Measurements from ENCODE around the gene KRTAP10-1. TPM values are rescaled to one million over a fixed set of nuclear protein-coding genes. Genes with fewer than 3 reads are reported as not detected.

Gene KRTAP10-1
- total RNA-seq, 4 donors from 2014 or later, result not detected

DNA sequence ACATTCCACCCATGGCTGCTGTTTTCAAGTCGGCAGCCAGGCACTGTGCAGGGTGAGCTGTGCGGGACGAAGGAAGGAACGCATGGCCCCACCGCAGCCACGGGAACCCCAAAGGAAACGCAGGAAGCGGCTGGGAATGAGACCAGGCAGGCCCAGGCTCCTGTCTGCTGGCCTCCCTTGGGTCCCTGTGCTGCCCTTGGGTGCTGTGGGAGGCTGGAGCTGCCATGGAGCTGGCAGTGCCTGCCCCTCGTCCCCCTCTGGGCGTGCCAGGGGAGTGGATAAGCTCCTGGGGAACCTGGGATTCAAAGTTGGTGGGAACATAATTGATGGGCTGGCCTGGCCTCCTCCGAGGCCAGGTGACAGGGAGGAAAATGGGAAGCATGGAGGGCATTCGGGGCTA is 28.3 kb upstream of the KRTAP10-1 start:
- Histone ChIP-seq H3K9me3 (no peaks in the 10 kb centered on the region), H3K27ac (no peak overlapping the region), H3K4me3 (no peak overlapping the region), H3K27me3 (no peaks in the 10 kb centered on the region), H3K4me1 (no peaks in the 10 kb centered on the region), H3K36me3 (no peaks in the 10 kb centered on the region)
- DNase-seq, result no peak
- intact Hi-C loops (cut with DNase I; ENCODE audit: low total_unique reads), result no loop called here
- TF ChIP-seq, protein P1, sequence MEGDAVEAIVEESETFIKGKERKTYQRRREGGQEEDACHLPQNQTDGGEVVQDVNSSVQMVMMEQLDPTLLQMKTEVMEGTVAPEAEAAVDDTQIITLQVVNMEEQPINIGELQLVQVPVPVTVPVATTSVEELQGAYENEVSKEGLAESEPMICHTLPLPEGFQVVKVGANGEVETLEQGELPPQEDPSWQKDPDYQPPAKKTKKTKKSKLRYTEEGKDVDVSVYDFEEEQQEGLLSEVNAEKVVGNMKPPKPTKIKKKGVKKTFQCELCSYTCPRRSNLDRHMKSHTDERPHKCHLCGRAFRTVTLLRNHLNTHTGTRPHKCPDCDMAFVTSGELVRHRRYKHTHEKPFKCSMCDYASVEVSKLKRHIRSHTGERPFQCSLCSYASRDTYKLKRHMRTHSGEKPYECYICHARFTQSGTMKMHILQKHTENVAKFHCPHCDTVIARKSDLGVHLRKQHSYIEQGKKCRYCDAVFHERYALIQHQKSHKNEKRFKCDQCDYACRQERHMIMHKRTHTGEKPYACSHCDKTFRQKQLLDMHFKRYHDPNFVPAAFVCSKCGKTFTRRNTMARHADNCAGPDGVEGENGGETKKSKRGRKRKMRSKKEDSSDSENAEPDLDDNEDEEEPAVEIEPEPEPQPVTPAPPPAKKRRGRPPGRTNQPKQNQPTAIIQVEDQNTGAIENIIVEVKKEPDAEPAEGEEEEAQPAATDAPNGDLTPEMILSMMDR (IDR thresholded peaks at IDR 0.05), result no peak
- no peak for TF ChIP-seq POLR2A (IDR thresholded peaks at IDR 0.05)

DNA sequence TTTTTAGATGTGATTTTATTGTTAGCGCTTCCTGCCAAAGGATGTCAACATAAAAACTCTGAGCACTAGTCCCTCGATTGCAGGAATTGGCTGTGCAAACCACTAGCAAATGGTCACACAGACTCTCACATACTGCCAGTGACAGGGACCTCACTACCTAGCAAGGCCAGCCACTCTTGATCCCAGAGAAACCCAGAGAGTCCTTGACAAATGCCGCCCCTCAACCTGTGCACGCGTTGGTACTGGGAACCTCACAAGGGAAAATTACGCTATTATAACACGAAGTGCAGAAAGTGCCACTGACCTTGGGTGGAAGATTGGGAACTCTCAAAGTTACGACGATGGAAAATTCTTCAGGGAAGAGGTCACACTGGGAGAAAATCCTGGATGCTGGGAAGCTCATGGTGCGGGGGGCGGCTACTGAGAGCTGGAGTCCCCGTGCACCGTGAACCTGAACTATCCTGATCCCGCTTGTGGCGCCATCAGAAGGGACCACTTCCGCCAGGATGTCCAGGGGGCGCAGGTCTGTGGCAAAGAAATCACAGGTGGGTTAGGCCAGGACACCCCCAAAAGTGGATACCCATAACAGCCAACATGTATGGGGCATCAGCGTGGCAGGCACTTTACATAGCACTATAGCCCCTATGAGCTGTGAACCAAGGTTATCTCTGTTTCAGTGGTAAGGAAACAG is 27.6 kb upstream of the KRTAP10-1 start:
- no peak overlapping the region for H3K4me3 ChIP-seq
- H3K4me1 ChIP-seq, result no peaks in the 10 kb centered on the region
- no peak for TF ChIP-seq POLR2A (IDR thresholded peaks at IDR 0.05)
- TF ChIP-seq, protein P1 (IDR thresholded peaks at IDR 0.05), result no peak
- H3K27me3 ChIP-seq, result no peaks in the 10 kb centered on the region
- peaks cover 0 to under 1% of the 10 kb centered on the region in 2 donors for H3K9me3 ChIP-seq
- intact Hi-C loops (cut with DNase I; ENCODE audit: low total_unique reads), result no loop called here
- H3K36me3 ChIP-seq, result no peaks in the 10 kb centered on the region
- H3K27ac ChIP-seq, result no peak overlapping the region
- DNase-seq, result no peak

DNA sequence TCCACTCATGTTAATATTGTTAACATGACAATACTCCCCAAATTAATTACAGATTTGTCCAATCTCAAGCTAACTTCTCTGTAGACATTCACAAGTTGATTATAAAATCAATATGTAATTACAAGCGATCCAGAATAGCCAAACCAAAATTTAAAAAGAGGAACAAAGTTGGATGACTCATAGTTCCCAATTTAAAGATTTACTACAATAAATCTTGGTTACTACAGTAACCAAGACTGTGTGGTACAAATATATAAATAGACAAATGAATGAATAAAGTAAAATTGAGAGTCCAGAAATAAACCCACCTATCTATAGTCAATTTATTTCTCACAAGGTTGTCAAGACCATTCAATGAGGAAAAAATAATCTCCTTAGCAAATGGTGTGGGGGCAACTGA is 26.4 kb upstream of the KRTAP10-1 start:
- Histone ChIP-seq H3K9me3 (peaks cover 0 to 3% of the 10 kb centered on the region in 2 donors), H3K36me3 (no peaks in the 10 kb centered on the region), H3K4me1 (no peaks in the 10 kb centered on the region), H3K27me3 (no peaks in the 10 kb centered on the region), H3K27ac (no peak overlapping the region), H3K4me3 (no peak overlapping the region)
- intact Hi-C loops (cut with DNase I; ENCODE audit: low total_unique reads), result no loop called here
- TF ChIP-seq, protein P1 (IDR thresholded peaks at IDR 0.05), result no peak
- TF ChIP-seq POLR2A (IDR thresholded peaks at IDR 0.05), result no peak
- no peak for DNase-seq

DNA sequence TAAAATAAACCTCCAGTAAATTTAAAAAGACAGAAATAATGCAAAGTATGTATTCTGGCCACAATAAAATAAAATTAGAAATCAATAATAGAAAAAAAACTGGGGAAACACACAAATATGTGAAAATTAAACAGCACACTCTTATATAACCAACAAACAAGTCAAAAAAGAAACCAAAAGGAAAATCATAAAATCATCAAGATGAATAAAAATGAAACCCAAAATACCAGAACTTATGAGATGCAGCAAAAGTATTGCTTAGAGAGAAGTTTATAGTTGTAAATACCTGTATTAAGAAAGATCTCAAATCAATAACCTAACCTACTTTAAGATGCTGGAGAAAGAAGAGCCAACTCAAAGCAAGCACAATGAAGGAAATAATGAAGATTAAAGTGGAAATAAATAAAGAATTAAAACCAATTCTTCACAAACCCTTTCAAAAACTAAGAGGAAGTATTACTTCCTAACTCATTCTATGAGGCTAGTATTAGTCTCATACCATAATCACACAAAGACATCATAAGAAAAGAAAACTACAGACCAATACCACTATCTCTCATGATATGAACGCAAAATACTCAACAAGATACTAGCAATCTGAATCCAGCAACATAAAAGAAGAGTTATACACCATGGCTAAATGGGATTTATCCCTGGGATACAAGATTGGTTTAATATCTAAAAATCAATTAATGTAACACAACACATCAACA is 25.0 kb upstream of the KRTAP10-1 start:
- no peak for DNase-seq
- peaks cover 0 to 3% of the 10 kb centered on the region in 2 donors for H3K9me3 ChIP-seq
- H3K4me3 ChIP-seq, result no peak overlapping the region
- no peaks in the 10 kb centered on the region for H3K4me1 ChIP-seq
- intact Hi-C loops (cut with DNase I; ENCODE audit: low total_unique reads), result no loop called here
- no peak overlapping the region for H3K27ac ChIP-seq
- H3K36me3 ChIP-seq, result no peaks in the 10 kb centered on the region
- TF ChIP-seq POLR2A (IDR thresholded peaks at IDR 0.05), result no peak
- no peaks in the 10 kb centered on the region for H3K27me3 ChIP-seq

DNA sequence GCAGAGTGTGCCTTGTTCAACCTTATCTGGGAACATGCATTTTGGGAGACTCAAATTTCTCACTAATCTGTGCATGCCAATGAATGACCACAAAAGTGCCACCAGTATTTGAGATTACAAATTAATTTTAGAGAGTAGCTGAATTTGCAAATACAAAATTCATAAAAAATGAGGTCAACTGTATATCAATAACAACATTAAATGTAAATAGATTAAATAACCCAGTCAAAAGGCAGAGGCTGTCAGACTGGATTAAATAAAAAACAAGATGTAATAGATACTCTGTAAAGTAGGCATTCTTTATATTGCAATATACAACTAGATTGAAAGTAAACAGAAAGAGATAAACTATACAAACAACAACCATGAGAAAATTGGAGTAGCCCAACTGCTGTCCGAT is 24.1 kb upstream of the KRTAP10-1 start:
- intact Hi-C loops (cut with DNase I; ENCODE audit: low total_unique reads), result no loop called here
- no peak for DNase-seq
- no peak for TF ChIP-seq POLR2A (IDR thresholded peaks at IDR 0.05)
- TF ChIP-seq, protein P1 (IDR thresholded peaks at IDR 0.05), result no peak

More for the DNA sequence above, 24.1 kb upstream of the KRTAP10-1 start:
- Histone ChIP-seq H3K9me3 (peaks cover 0 to 3% of the 10 kb centered on the region in 2 donors), H3K36me3 (no peaks in the 10 kb centered on the region), H3K27ac (no peak overlapping the region), H3K4me1 (no peaks in the 10 kb centered on the region), H3K4me3 (no peak overlapping the region), H3K27me3 (no peaks in the 10 kb centered on the region)

Data from uterus (tissue), 4 donors.